Stimulated activated CD4-positive, alpha-beta T cell treated with anti-CD3 and anti-CD28 coated beads, TNF-alpha, amount 100 ng/mL, for 24 hours (primary cell): ENCODE data around the gene BHLHE23.

Experiments used
- DNase-seq, 3 experiments: peaks; one replicate each; pipeline ENCODE4 v3.0.0-alpha.2; 2020; ENCODE audit warnings: low read depth in 3 of 3

The BHLHE23 gene

GRCh38 chr20:62972845-62973745, 33.7 kb downstream of the BHLHE23 start:
- DNase-seq: no peak

DNA sequence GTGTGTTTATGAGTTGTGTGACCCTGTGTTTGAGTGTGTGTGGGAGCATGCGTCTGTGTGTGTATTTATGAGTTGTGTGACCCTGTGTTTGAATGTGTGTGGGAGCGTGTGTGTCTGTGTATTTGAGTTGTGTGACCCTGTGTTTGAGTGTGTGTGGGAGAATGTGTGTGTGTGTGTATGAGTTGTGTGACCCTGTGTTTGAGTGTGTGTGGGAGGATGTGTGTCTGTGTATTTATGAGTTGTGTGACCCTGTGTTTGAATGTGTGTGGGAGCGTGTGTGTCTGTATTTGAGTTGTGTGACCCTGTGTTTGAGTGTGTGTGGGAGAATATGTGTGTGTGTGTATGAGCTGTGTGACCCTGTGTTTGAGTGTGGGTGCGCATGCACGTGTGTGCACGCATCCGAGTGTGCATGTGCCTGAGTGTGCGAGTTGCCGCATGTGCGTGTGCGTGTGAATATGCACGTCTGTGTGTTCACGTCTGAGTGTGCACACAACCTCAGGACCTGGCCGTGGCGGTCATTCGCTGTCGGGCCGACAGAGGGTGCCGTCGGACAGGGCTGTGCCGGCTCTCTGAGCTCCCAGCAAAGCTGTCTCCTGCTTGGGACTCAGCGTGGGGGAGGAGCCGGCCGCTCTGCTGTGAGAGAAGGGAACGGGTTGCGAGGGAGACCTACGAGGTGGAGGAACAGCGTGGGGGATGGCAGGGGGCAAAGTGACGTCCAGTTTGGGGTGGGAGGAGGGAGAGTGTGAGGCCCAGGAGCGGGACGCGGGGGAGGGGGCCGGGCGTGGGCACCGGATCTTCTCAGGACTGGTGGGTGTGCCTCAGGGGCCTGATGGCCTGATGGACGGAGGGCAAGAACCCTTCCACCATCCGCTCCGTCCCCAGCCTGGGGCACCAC, 34.6 kb downstream of the BHLHE23 start:
- peak; percentile 69 to 87 (median 70) for DNase-seq

DNA sequence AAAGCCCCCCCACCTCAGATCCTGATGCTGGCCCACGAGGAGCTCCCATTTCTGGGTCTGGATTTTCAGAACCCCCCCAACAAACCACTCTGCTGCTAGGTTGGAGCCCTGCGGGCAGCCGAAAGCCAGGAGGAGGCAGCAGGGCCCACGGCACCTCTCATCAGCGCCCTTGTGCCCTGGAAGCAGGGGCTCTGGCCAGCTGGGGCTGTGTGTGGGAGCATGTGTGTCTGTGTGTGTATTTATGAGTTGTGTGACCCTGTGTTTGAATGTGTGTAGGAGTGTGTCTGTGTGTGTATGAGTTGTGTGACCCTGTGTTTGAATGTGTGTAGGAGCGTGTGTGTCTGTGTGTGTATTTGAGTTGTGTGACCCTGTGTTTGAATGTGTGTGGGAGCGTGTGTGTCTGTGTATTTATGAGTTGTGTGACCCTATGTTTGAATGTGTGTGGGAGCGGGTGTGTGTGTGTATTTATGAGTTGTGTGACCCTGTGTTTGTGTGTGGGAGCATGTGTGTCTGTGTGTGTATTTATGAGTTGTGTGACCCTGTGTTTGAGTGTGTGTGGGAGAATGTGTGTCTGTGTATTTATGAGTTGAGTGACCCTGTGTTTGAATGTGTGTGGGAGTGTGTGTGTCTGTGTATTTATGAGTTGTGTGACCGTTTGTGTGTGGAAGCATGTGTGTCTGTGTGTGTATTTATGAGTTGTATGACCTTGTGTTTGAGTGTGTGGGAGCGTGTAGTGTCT, 35.4 kb downstream of the BHLHE23 start:
- no peak for DNase-seq

DNA sequence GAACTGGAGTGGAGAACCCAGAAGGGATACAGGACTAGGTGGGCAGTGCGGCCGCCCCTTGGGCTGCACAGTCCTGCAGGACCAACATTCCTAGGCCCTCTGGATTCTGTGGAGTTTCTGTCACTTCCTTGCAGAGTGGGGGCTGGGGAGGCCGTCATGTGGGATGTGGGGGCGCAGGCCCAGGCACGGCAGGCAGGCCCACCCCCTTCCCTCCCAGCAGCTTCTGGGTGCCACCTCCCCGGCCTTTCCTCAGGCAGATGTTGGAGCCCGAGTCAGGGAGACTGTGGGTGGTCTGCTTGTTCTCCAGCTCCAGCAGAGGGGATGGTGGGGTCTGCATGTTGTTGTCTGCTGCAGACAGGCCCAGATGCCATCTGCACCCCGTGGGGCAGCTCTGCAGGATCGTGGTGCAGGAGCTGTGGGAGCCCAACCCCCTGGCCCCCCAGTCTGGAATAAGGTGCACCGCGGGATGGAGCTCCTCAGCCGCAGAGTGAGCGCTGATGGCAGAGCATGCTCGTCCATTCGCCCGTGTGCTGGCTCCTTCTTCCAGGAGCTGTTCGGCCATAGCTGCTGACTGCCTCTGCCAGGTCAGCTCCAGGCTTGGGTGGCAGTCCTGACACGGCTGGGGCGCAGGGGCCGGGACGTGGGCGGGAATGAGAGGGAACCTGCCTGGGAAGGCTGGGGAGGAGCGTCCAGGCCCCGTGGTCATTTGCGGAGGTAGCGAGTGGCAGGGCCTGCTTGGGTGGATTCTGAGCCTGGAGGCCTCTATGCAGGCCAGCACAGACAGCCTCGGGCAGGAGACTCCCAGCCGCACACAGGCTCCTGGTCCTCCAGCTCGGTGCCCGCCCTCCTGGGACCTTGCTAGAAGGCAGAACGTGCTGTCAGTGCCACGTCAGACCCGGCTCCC, 36.2 kb downstream of the BHLHE23 start:
- no peak for DNase-seq

DNA sequence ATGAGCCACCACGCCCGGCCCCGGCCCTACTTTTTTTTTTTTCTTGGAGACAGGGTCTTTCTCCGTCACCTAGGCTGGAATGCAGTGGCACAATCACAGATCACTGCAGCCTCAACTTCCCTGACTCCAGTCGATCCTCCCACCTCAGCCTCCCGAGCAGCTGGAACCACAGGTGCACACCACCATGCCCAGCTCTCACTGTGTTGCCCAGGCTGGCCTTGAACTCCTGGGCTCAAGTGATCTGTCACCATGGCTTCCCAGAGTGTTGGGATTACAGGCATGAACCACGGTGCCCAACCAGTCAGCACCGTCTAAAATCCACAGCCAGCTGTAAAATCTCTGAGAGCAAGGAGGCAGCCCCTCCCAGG, 36.8 kb downstream of the BHLHE23 start:
- DNase-seq: no peak

DNA sequence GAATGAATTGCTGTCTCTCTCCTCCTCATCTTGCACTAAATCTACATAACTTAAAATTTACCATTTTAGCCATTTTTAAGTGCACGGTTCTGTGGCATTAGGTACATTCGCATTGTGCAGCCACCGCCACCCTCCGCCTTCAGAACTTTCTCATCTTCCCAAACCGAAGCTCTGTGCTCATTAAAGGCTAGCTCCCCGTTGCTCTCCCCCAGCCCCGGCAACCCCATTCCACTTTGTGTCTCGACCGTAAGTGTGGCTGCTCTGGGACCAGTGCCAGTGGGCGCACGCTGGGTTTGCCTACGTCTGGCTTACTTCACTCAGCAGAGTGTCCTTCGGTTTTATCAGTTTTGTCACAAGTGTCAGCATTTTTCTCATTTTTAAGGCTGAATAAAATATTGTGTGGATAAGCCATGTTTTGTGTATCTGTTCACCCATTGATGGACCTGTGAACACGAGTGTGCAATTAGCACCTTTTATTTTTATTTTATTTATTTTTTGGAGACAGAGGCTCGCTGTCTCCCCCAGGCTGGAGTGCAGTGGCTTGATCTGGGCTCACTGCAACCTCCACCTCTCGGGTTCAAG, 37.5 kb downstream of the BHLHE23 start:
- DNase-seq: no peak

DNA sequence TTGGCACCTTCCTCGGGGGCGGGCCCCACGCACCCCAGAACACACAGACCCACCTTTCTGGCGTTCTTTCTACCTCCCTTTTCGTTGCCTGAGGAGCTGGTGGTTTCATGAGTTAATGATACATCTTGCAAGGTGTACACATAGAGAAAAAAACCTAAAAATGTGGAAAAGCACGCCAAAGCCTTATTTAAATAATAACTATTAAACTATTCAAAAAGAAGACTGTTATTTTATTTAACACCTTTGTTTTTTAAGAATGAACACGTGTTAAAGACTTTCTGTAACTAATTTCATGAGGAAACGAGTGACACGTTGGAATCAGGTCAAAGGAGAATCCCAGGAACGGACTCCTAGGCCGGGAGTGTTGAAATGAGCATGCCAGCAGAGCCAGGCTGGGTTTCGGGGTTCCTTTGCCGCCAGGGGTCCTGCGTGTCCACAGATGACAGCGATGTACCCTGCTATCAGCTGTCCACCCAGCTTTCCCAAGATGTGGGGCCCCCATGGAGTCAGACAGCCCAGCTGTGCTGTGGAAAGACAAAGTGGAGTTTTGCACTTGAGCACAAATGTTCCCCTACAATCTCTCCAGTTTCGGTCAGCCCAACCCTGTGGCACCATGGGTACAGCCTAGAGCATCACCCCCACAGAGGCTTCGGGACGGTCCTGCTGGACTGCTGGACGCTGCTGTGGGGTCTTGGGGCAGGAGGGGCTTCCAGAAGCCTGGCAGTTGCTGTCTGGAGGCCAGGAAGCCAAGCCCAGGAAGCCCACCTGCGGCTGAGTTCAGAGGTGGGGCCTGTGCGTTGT, 38.2 kb downstream of the BHLHE23 start:
- no peak for DNase-seq

GRCh38 chr20:62967628-62968351, 39.0 kb downstream of the BHLHE23 start:
- no peak for DNase-seq

- DNase-seq: no peak
Measured at GRCh38 chr20:62967149-62967501, 39.6 kb downstream of the BHLHE23 start.

DNA sequence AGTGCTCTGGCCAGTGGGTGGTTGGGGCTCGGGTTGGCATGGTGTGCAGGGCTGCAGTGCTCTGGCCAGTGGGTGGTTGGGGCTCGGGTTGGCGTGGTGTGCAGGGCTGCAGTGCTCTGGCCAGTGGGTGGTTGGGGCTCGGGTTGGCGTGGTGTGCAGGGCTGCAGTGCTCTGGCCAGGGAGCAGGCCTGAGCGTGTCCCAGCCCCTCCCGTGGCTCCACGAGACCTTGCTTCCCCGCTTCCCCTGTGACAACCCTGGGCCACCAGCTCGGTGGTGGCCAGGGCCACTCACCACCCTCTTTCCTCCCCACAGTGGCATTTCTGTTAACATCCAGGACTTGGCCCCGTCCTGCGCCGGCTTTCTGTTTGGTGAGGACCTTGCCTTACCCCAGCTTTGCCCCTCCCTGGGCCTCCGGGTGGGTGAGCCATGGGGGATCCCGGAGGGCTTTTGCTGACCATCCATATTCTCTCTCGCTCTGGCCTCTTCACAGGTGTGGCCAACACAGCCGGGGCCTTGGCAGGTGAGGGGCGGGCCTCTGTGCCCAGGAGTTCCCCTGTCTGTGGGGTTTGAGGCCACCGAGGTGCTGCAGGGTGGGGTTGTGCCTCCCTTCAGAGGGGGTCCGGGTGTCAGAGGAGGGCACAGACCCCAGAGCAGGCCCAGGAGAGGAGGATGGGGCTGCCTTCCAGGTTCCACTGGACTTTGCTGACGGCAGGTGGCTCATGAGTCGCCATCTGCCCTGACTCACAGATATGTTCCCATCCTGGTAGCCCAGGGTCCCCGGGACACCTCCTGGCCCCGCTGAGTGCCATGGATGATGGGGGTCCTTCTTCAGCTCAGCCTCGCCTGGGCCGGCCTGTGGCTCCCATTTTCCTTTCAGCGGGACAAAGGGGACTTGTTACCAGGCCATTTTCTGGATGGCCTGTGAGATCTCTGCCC, 40.3 kb downstream of the BHLHE23 start:
- no peak for DNase-seq

GRCh38 chr20:62965363-62965771, 41.4 kb downstream of the BHLHE23 start:
- no peak for DNase-seq

GRCh38 chr20:62964700-62965099, 42.1 kb downstream of the BHLHE23 start:
- no peak for DNase-seq

DNA sequence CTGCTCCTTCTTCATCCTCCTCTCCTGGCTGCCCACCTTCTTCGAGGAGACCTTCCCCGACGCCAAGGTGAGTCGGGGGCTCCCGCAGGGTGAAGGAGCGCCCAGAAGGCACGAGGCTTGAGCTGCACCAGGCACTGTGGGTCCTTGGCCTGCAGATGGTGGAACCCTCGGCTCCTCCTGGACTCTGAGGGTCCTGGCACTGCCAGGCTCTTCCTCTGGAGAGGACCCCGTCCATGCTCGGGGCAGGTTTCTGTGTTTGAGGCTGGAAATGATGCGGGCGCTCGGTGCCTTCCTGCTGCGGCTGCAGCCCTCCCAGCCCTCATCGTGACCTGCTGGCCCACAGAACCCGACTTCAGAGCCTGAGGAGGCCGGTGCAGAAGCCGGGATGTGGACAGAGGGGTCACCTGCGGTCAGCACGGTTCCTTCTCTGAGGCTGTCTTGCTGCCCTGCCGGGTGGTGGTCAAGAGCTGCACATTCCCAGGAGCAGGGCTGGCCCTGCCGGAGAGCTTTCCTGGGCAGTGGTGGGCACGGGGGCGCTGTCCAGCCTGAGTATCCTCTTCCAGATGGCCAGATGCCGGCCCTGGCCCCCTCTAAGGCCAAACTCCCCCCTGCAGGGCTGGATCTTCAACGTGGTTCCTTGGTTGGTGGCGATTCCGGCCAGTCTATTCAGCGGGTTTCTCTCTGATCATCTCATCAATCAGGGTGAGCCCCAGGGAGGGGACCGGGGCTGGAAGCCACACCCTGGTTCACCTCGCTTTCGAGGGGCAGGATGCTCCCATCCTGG, 43.0 kb downstream of the BHLHE23 start:
- DNase-seq: no peak

GRCh38 chr20:62962891-62963613, 43.7 kb downstream of the BHLHE23 start:
- no peak for DNase-seq

- no peak for DNase-seq
Measured at GRCh38 chr20:62962221-62962879, 44.4 kb downstream of the BHLHE23 start.

DNA sequence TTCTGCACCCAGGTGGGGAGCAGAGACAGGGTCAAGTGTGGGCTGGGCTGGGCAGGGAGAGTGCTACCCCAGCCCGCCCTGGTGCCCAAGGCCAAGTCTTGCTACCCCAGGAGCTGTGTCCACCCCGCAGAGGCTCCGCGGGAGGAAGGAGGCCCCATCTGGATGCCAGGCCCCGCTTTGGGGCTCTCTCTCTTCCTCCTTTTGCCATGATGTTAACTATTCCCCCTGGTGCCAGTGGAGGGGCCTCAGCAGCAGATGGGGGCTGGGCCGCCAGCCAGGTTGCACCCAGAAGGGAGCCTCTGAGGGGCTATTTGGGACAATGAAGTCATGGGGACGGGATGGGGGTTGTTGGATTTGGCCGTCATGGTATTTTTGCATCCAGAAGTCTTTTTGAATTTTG, 45.0 kb downstream of the BHLHE23 start:
- no peak for DNase-seq
